HepG2 (cell line): Measurements from ENCODE around the gene DEPDC5. TPM values are rescaled to one million over a fixed set of nuclear protein-coding genes. Genes with fewer than 3 reads are reported as not detected.

Source experiments
- FOXC1 ChIP-seq: sonication (generic); formaldehyde crosslinking; IDR thresholded peaks from 2 replicates; pipeline ENCODE4 v1.8.0; 2022; ENCODE audit warnings: mild to moderate bottlenecking, missing genetic modification reagents, borderline replicate concordance
- KLF12 ChIP-seq: sonication (generic); formaldehyde crosslinking; IDR thresholded peaks from 2 replicates; pipeline ENCODE4 v1.4.0; 2020; ENCODE audit warnings: missing genetic modification reagents, borderline replicate concordance
- ZNF143 ChIP-seq: sonication (generic); formaldehyde crosslinking; IDR thresholded peaks from 2 replicates; pipeline ENCODE4 v1.4.0; 2020; ENCODE audit warnings: missing genetic modification reagents
- ZNF678 ChIP-seq: sonication (generic); formaldehyde crosslinking; IDR thresholded peaks from 2 replicates; pipeline ENCODE4 v1.4.0; 2020; ENCODE audit warnings: mild to moderate bottlenecking, missing genetic modification reagents
- ZNF792 ChIP-seq: IDR thresholded peaks from 2 replicates; pipeline ENCODE4 v1.6.1; 2016
- polyA plus RNA-seq, 8 experiments: library from polyadenylated mRNA; depleted of rRNA in 3 of 8; stranded (reverse) in 7 of 8; unstranded in 1 of 8; fragments of >200 nt; fragmentation: Illumina TruSeq in 4 of 8; extraction: Trizol in 4 of 8; gene quantifications; 2 replicates each; pipeline versions ENCODE4 v1.2.1 to v1.2.3, GENCODE V29; 2011 to 2016; ENCODE audit warnings: low read depth in 4 of 8, missing spikeins in 1 of 8, mixed read lengths in 1 of 8; ENCODE audit not compliant: insufficient read depth in 1 of 8
- total RNA-seq, 5 experiments: library from RNA; depleted of rRNA; stranded (reverse); fragments of >200 nt; fragmentation: Illumina TruSeq; extraction: Trizol; gene quantifications; 2 replicates each; pipeline ENCODE4 v1.2.3, GENCODE V29; 2016; ENCODE audit warnings: low read depth in 1 of 5
- TF ChIP-seq, protein P1 (sequence below), 2 experiments: sonication (generic) in 1 of 2; formaldehyde crosslinking in 1 of 2; IDR thresholded peaks; 2 replicates each; pipeline versions ENCODE4 v1.4.0 to v1.6.1; 2016 to 2020; ENCODE audit warnings: borderline replicate concordance in 1 of 2, low read depth in 1 of 2, mild to moderate bottlenecking in 1 of 2, missing genetic modification reagents in 1 of 2
- TF ChIP-seq, protein P2 (sequence below): sonication (generic); formaldehyde crosslinking; IDR thresholded peaks from 2 replicates; pipeline ENCODE4 v1.4.0; 2020; ENCODE audit warnings: mild to moderate bottlenecking, missing genetic modification reagents
- TF ChIP-seq, protein P3 (sequence below): IDR thresholded peaks from 2 replicates; pipeline ENCODE4 v1.6.1; 2018; ENCODE audit warnings: missing genetic modification reagents
- TF ChIP-seq, protein P4 (sequence below): sonication (generic); formaldehyde crosslinking; IDR thresholded peaks from 2 replicates; pipeline ENCODE4 v1.8.0; 2022; ENCODE audit warnings: mild to moderate bottlenecking, missing genetic modification reagents; ENCODE audit not compliant: insufficient replicate concordance
- TF ChIP-seq, protein P5 (sequence below): sonication (generic); formaldehyde crosslinking; IDR thresholded peaks from 2 replicates; pipeline ENCODE4 v1.4.0; 2020; ENCODE audit warnings: mild to moderate bottlenecking, missing genetic modification reagents, borderline replicate concordance
- TF ChIP-seq, protein P6 (sequence below): sonication (generic); formaldehyde crosslinking; conservative IDR thresholded peaks from 2 replicates; pipeline ENCODE4 v1.4.0; 2020; ENCODE audit warnings: mild to moderate bottlenecking, missing genetic modification reagents, moderate library complexity

The DEPDC5 gene
- total and polyA plus RNA-seq, 2 of the 13 experiments (the other 11 are each of a cell fraction or from before 2014, with no cell fraction given) = 9.8 to 12.4 TPM

DNA sequence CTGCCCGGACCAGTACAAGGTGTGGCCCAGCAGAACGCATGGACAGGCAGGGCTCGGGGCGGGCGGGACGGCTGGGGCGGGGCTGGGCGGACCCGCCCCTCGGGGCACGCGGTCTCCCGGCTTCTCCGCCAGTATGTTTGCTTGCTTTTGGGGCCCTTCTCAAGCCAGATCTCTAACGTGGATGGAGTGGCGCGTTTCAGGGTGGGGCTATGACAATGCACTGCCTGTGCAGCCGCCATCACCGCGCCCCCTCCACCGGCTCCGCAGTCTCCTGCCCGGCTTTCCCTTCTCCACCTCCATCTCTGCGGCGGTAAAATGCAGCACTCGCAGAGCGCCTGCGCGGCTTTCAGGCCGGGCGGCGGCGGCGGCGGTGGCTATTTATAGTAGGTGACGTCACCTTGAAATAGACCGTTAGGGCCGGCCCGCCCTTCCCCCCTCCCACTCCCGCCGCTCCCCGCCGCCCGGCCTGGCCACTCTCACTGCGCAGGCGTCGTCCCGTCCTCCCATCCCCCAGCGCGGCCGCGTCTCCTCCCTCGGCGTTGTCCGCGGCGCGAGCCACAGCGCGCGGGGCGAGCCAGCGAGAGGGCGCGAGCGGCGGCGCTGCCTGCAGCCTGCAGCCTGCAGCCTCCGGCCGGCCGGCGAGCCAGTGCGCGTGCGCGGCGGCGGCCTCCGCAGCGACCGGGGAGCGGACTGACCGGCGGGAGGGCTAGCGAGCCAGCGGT, 190.3 kb downstream of the DEPDC5 start, which contains the start of gene YWHAH (continued):
- TF ChIP-seq, protein P1, sequence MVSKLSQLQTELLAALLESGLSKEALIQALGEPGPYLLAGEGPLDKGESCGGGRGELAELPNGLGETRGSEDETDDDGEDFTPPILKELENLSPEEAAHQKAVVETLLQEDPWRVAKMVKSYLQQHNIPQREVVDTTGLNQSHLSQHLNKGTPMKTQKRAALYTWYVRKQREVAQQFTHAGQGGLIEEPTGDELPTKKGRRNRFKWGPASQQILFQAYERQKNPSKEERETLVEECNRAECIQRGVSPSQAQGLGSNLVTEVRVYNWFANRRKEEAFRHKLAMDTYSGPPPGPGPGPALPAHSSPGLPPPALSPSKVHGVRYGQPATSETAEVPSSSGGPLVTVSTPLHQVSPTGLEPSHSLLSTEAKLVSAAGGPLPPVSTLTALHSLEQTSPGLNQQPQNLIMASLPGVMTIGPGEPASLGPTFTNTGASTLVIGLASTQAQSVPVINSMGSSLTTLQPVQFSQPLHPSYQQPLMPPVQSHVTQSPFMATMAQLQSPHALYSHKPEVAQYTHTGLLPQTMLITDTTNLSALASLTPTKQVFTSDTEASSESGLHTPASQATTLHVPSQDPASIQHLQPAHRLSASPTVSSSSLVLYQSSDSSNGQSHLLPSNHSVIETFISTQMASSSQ (IDR thresholded peaks at IDR 0.05; ENCODE audit: low read depth) = no peak
- TF ChIP-seq, protein P1 (CRISPR knock-in tag; IDR thresholded peaks at IDR 0.05; ENCODE audit: borderline replicate concordance) = no peak
- TF ChIP-seq, protein P2, sequence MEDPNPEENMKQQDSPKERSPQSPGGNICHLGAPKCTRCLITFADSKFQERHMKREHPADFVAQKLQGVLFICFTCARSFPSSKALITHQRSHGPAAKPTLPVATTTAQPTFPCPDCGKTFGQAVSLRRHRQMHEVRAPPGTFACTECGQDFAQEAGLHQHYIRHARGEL (CRISPR knock-in tag) = no peak
- TF ChIP-seq, protein P3, sequence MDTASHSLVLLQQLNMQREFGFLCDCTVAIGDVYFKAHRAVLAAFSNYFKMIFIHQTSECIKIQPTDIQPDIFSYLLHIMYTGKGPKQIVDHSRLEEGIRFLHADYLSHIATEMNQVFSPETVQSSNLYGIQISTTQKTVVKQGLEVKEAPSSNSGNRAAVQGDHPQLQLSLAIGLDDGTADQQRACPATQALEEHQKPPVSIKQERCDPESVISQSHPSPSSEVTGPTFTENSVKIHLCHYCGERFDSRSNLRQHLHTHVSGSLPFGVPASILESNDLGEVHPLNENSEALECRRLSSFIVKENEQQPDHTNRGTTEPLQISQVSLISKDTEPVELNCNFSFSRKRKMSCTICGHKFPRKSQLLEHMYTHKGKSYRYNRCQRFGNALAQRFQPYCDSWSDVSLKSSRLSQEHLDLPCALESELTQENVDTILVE (CRISPR knock-in tag) = no peak
- TF ChIP-seq ZNF678 (CRISPR knock-in tag) = no peak
- no peak for TF ChIP-seq KLF12
- TF ChIP-seq ZNF143 (CRISPR knock-in tag) = no peak
- no peak; the same call in 1 of the 2 replicates for TF ChIP-seq FOXC1 (CRISPR knock-in tag)
- no peak; the same call in 1 of the 2 replicates for TF ChIP-seq ZNF792
- TF ChIP-seq, protein P4, sequence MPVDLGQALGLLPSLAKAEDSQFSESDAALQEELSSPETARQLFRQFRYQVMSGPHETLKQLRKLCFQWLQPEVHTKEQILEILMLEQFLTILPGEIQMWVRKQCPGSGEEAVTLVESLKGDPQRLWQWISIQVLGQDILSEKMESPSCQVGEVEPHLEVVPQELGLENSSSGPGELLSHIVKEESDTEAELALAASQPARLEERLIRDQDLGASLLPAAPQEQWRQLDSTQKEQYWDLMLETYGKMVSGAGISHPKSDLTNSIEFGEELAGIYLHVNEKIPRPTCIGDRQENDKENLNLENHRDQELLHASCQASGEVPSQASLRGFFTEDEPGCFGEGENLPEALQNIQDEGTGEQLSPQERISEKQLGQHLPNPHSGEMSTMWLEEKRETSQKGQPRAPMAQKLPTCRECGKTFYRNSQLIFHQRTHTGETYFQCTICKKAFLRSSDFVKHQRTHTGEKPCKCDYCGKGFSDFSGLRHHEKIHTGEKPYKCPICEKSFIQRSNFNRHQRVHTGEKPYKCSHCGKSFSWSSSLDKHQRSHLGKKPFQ = no peak
- TF ChIP-seq, protein P5, sequence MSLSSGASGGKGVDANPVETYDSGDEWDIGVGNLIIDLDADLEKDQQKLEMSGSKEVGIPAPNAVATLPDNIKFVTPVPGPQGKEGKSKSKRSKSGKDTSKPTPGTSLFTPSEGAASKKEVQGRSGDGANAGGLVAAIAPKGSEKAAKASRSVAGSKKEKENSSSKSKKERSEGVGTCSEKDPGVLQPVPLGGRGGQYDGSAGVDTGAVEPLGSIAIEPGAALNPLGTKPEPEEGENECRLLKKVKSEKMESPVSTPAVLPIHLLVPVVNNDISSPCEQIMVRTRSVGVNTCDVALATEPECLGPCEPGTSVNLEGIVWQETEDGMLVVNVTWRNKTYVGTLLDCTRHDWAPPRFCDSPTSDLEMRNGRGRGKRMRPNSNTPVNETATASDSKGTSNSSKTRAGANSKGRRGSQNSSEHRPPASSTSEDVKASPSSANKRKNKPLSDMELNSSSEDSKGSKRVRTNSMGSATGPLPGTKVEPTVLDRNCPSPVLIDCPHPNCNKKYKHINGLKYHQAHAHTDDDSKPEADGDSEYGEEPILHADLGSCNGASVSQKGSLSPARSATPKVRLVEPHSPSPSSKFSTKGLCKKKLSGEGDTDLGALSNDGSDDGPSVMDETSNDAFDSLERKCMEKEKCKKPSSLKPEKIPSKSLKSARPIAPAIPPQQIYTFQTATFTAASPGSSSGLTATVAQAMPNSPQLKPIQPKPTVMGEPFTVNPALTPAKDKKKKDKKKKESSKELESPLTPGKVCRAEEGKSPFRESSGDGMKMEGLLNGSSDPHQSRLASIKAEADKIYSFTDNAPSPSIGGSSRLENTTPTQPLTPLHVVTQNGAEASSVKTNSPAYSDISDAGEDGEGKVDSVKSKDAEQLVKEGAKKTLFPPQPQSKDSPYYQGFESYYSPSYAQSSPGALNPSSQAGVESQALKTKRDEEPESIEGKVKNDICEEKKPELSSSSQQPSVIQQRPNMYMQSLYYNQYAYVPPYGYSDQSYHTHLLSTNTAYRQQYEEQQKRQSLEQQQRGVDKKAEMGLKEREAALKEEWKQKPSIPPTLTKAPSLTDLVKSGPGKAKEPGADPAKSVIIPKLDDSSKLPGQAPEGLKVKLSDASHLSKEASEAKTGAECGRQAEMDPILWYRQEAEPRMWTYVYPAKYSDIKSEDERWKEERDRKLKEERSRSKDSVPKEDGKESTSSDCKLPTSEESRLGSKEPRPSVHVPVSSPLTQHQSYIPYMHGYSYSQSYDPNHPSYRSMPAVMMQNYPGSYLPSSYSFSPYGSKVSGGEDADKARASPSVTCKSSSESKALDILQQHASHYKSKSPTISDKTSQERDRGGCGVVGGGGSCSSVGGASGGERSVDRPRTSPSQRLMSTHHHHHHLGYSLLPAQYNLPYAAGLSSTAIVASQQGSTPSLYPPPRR (CRISPR knock-in tag) = no peak
- TF ChIP-seq, protein P6, sequence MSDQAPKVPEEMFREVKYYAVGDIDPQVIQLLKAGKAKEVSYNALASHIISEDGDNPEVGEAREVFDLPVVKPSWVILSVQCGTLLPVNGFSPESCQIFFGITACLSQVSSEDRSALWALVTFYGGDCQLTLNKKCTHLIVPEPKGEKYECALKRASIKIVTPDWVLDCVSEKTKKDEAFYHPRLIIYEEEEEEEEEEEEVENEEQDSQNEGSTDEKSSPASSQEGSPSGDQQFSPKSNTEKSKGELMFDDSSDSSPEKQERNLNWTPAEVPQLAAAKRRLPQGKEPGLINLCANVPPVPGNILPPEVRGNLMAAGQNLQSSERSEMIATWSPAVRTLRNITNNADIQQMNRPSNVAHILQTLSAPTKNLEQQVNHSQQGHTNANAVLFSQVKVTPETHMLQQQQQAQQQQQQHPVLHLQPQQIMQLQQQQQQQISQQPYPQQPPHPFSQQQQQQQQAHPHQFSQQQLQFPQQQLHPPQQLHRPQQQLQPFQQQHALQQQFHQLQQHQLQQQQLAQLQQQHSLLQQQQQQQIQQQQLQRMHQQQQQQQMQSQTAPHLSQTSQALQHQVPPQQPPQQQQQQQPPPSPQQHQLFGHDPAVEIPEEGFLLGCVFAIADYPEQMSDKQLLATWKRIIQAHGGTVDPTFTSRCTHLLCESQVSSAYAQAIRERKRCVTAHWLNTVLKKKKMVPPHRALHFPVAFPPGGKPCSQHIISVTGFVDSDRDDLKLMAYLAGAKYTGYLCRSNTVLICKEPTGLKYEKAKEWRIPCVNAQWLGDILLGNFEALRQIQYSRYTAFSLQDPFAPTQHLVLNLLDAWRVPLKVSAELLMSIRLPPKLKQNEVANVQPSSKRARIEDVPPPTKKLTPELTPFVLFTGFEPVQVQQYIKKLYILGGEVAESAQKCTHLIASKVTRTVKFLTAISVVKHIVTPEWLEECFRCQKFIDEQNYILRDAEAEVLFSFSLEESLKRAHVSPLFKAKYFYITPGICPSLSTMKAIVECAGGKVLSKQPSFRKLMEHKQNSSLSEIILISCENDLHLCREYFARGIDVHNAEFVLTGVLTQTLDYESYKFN = no peak
